CD4-positive, alpha-beta T cell treated with Interleukin-15 for 4 hours (primary cell): ENCODE data around the gene PPP1R1A.

ENCODE experiments used
- DNase-seq: peaks from one replicate; pipeline ENCODE4 v3.0.0-alpha.2; 2020; ENCODE audit warnings: low spot score

The PPP1R1A gene

DNA sequence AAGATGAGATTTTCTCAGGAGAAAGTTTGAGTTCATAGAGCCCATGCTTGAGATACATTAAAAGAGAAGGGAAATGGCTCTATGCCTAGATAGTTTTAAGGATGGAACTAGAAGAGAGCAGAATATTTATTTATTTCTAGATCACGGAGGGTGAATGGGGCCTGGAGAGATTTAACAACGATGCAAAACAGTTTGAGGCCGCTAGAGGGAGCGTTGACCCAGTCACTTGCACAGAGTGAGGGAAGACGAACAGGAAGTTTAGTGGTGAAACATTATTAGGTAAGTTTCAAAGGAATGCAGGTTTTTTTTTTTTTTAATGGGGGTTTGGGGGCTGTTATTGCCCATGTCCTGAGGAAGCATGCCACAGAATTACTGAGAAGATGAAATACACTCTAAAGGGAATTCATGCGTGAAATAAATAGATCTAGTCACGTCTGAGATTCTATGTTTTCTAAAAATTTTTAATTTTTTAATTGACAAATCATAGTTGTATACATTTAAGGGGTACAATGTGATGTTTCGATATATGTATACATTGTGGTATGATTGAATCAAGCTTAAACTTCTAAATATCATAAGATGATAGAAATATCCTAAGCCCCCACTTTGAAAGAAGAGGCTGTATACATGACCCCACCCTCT lies 14.8 kb upstream of the PPP1R1A start:
- peak; percentile 68 for DNase-seq

DNA sequence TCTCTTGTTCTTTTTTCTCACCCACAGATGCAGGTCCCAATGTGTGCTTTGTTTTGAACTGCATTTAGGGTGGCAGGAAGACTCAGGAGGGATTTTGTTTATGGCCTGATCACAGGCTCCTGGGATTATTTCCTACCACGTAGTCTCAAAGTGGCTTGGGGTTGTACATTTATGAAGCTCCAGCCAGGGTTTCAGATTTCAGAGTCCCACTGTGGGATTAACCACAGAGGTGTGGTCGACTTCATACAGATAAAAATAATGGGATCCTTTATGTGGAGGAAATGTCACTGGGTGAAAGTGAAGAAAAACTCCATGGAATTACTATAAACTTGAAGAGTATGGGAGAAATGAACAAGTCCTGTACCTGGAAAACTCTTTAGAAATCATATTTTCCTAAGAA lies 14.2 kb upstream of the PPP1R1A start:
- no peak for DNase-seq

DNA sequence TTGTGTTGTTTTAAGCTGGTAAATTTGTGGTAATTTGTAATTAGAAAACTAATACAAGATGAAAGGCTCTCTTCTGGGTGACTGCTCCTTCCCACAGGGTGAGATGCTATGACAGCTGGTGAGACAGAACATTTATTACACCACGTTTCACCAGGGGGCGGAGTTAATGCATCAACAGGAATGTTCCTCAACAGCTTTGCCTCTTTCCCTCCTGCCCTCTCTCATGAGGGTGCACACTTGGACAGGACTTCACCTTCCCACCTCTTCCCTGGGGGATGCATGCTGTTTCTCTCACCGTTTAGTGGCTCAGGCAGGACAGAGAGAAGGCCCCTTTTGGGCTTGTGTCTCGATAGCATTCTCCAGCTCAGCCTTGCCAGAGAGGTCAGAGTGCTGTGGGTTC lies 13.4 kb upstream of the PPP1R1A start:
- DNase-seq: no peak

DNA sequence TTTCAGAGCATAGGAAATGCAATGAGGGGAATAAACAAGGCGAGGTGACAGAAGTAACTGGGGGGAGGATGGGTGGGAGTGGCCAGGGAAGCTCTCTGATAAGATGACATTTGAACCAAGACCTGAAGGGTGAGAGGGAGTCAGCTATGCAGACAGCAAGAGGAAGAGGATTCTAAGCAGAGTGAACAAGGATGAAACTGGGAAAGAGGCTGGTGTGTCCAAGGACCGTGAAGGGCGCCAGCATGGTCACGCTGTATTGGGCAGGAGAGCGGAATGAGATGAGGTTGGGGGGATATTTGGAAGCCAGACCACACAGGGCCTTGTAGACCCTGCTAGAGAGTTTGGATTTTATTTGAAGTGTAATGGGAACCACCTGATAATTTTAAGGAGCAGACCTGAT lies 10.5 kb upstream of the PPP1R1A start:
- DNase-seq: no peak

DNA sequence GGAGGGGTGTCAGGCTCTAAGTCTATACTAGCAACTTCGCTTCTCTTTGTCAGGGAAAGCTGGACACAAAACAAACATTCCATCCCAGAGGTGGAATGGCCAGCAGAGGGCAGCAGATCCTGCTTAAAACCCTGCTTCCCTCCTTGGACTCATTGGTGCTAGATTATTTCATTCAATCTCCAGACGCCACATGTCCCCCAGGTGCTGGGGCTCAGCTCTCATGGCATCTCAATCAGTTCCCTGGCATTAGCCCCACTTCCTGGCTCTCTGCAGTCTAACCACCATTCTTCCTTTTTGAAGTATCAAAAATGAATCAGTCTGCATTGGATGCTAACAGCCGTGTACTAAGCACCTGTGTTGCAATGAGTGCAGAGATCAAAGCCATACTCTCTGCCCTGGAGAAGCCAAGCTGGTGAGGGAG lies 8.1 kb upstream of the PPP1R1A start:
- DNase-seq: peak; percentile 32

DNA sequence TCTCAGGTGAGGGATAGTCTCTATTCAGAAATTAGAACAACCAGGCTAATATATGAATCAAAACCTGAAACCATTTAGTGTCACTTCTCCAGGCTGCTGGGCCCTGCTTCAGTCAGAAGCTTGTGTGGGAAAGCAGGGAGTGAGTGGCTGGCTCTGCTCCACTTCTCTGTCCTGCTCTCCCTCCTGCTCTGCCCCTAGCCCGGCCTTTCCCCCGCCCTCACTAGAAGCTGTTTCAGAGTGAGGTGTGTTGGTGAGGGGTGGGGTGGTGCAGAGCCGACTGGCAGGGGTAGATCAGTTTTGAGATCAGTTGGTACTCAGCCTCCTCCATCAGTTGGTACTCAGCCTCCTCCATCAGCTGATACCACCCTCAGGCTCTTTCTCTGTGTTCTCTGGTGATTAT lies 7.0 kb upstream of the PPP1R1A start:
- DNase-seq: no peak

DNA sequence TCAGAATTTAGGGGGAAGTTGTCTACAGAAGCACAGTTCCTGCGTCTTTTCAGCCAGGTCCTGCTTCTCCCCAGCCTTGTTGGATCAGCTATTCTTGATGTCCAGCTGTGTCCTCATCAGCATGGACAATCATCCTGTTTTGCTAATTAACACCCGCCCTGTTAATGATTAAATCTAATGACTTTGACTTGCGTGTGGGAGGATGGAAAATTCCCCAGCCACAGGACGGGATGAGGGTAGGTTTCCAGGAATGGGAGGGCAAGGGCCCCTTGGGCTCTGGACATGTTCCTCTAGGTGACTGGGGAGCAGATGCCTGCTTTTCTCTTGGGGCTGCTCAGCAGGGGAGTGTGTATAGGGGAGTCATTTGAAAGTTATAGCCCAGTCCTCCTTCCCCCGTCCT lies 5.3 kb upstream of the PPP1R1A start:
- DNase-seq: no peak

DNA sequence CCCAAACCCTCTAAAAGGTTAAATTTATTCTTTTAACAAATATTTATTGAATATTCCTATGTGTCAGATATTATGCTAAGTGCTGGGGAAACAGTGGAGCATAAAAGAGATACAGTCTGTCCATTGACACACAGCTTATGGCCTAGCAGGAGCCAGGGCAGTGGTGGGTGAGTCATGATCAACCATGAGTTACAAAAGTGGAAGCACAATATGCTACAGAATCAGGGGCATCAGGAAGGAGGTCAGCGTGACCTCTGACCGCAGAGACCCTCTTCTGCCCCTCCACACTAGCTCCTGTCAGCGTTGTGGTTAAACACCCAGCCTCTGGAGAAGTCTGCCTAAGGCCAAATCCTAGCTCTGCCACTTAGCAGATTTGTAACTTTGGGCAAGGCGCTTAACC lies 4.7 kb upstream of the PPP1R1A start:
- DNase-seq: no peak

DNA sequence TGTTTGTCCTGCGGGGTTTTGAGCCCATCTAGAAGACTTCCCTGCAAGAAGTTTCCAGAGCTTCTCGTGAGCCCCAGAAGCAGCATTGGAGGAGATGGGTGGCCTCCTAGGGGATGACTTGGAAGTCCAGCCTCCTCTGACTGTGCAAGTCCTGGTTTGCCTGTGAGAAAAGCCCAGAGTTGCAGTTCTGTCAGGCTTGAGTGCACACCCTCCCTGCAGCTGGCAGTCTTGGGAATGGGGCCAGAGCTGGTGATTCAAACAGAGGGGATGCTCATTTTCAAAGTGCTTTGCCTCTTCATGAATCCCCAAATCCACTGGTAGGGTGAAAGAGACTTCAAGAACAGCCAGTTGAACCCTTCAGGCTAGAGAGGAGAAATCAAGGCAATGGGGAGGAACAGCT lies 3.9 kb upstream of the PPP1R1A start:
- no peak for DNase-seq

DNA sequence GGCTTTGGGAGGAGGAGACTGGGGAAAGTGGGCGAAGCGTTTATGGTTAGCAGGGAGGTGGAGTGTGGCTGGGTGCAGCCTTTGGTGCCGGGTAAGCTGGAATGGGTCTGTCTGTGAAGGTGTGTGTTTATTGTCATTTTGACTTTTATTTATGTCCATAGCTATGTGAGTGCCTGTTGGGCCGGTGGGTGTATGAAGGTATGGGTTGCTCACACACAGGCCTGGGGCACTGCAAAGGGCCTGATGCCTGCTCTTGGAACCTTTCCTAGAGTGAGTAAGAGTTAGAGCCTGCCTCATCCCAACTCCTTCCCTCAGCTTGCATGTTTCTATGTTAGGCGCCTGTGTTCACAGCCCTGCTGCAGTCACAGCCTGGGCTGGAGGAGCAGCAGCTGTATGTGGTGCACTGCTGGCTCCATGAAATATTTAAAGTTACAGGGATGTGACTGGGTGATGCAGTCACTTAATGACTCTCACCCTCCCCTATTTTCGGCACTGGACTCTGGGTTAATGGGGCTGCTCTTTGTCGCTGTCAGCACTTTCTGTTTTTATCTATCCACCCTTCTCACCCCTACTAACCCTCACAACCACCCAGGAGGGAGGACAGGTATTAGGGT lies 2.6 kb upstream of the PPP1R1A start:
- DNase-seq: no peak

DNA sequence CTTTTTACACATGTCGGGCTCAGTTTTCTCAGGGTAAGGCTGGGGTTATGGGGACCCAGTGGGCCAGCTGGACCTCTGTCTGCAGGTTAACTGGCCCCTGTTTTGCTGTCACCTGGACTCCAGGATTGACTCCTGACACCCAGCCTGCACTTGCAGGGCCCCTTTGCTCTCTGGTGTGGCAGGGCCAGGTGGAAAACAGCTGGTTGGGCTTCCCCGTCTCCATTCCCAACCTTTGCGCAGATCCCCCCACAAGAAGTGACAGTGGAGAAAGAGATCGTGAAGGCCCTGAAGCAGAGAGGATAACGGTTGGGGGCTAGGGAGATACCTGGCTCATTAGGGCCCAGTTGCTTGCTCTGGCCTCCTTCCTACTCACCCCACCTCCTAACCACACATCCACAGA lies 1.5 kb upstream of the PPP1R1A start:
- DNase-seq: no peak

DNA sequence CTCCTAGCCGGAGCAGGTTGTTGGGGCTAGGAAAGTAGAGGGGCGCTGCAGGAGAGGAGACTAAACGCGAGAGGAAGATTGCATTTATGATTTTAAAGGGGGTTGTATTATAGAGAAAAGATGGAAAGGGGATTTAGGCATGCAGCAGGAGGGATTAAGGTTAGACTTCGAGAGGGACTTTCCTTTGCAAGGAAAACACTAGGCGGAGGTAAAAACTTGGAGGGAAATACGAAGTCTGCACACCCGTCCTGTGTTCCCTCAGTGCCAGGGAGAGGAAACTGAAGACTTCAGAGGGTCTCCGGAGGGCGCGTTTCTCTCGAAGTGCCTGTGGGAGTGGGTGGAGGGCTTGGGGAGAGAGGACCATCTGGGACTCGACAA lies 420 bp upstream of the PPP1R1A start:
- DNase-seq: no peak

DNA sequence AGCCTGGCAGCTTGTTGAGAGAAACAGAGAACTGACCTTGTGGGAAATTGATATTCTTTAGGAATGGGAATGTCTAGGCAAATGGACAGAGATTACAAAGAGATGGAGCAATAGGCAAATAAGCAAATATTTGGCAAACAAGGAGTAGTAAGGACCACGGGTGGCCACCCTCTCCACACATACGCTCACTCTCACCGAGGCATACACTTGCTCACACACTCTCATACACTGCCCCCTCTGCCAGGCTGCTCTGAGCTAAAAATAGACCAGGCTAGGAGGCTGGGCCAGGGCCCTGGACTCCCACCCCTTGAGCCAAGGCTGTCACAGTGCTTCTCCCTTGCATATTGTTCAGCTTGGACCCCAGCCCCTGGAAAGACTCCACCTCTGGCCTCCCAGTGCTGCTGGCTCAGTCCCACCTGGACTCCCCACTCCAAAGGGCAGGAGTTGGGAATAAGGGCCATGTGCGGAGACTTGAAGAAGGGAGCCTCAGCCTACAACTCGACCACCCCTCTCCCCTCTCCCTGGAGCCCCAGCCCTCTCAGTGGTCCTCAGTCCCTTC lies 1.1 kb downstream of the PPP1R1A start:
- DNase-seq: no peak

DNA sequence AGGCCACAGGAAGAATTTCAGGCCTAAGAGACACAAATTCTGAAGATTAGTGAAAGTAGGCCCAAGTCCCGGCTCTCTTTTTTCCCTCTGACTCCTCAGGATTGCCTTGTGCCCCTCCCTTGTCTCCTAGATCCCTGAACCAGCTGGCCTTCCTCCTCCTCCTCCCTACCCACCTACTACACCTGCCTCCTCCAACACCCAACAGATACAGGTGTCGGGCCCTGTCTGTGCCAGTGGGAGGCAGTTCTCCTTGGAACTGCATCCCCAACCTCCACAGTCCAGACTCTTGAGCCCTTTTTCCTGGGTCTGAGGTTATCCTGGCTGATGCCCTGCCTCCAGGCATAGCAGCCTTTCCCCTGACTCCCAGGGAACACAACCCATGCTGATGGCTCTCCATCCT lies 1.8 kb downstream of the PPP1R1A start:
- DNase-seq: no peak

DNA sequence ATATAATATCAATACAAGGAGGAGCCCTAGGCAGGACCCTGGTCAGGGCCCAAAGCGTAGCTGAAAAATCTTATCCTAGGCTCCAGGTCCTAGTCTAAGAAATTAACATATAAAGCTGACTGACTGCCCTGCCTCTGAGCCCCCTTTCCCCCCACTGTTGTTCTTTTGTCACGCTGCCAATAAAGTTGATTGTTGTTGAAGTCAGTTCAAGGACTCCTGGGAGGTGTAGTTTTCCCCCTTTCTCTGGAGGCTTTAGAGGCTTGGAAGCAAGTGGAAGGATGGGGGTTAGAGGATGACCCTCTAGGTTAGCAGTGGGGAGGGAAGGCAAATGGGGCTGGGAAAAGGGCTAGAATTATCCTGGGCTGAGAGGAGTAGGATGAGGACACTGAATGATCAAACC lies 3.2 kb downstream of the PPP1R1A start:
- DNase-seq: no peak

DNA sequence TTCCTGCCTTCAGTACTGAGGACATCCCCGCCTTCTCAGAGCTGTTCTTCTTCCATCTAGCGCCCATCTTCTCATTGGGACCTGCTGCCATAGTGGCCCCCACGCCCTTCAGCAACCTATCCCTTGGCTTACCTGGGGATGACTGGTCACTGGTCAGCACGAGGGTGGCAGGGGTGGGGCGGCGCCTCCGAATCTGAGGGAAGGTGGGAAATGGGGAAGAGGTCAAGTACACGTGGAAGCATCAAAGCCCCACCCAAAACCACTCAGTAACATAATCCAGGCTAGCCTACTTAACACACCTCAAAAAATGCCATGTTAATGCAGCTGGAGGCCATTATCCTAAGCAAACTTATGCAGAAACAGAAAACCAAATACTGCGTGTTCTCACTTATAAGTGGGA lies 4.3 kb downstream of the PPP1R1A start:
- DNase-seq: no peak

DNA sequence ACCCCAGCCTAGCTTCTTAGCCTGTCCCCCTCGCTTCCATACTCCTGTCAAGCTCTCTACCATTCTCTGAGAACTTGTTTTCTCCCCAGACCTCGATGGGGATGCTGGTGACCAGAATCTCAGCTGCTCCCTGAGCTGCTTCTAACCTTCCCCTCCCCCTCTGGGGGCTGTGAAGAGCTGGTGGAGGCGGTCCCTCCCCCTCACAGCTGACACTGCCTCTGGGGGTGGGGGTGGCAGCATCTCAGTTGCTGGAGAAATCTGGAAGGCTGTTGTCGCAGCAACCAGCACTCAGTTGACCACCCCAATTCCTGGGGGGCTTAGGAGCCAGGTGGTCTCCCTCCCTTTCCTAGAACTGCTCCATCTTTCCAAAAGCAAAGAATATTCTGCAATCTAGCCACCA lies 4.7 kb downstream of the PPP1R1A start:
- no peak for DNase-seq

DNA sequence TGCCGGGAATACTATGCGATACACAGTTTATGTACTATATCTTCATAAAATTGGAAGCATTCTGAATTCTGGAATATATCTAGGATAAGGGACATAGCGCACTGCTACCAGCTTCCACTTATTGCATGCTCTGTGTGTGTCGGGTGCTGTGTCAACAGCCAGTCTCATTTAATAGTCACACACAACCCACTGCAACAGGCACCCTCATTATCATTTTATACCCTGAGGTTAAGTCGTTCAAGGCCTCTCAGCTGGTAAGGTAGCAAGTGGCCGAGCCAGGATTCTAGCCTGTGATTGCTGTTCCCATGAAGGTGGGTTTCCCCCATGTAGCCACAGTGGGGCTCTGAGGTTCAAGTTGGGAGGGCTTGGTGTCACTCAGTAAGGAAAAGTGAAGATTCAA lies 7.0 kb downstream of the PPP1R1A start:
- no peak for DNase-seq

DNA sequence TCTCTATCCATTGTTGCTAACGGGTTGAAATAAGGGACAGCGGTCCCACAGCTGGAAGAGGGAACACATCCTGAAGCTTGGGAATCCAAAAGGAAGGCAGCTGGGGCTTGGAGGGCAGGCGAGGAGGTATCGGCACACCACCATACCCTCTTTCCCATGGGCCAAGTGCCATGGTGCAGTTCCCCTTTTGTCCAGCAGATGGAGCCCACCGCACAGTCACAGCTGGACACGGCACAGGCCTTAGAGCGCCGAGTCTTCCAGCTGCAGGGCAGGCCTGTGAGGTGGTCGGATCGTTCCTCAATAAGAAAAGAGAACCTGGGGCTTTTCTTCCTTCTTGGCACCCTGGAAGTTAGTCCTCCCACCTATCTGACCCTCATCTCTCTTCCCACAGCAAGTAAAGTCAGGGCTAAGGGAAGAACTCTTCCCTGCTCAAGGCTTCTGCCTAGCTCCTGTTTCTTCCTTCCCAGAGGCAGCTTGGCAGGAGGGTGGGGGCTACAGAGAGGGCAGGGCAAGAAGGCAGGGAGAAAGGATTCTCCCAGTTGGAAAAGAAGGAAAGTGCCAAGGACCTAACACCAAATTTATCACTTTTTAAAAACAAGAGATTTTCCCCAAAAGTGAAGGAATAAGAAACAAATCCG lies 8.6 kb downstream of the PPP1R1A start:
- peak; percentile 80 for DNase-seq

DNA sequence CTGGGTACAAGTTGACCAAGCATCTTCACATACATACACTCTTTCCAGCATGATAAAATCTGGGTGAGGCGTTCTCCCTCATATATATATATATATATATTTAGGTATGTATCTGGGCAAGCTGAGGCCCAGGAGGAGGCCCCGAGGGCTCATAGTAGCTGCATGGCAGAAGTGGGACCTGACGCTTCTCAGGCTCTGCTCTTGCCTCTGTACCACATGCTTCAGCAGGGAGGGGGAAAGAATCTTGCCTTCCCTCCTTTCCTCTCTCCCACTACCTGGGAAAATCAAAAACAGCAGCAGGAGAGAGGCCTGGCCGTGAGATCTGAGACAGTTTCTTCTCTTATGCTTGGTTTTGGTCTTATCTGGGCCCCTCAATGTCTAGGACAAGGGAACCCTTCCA lies 9.2 kb downstream of the PPP1R1A start:
- DNase-seq: no peak

DNA sequence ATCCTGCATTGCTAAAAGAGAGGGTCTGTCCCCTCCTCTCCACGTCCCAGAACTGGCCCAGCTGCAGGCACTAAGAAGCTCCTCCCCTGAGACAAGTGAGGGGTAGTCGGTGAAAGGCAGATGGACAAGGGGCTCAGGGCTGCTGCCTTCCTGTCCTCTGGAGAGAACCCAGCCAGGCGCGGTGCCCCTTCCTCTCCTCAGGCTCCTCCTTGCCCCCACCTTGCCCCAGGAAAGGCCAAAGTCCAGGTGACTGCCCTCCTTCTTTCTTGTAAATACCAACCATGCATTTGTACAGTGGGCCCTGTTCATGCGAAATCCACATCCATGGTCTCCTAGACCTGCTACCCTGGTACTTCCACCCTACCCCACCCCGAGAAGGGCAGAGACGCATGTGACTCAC lies 9.7 kb downstream of the PPP1R1A start:
- no peak for DNase-seq

DNA sequence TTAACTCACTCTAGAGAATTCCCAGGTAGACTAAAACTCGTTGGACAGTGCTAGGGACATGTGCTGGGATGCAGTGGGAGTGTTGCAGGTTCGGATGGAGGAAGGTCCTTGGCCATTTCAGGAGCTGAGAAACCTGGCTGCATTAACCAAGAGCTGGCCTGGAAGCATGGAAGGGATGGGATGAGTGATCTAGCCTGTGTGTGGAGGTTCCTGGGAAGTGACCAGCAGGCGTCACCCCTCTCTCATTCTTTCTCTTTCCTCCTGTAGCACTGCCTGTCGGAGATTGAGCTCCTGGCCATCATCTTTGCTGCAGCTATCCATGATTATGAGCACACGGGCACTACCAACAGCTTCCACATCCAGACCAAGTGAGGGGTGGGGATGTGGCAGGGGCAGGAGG lies 15.6 kb downstream of the PPP1R1A start:
- DNase-seq: no peak
